ENCODE measurements around the gene HSPA12B. TPM values are rescaled to one million over a fixed set of nuclear protein-coding genes. Genes with fewer than 3 reads are reported as not detected.

The HSPA12B gene
- total RNA-seq, 6 donors from 2014 or later = 18.4 to 53.7 (median 21.5) TPM

GRCh38 chr20:3720068-3720467 lies 12.4 kb upstream of the HSPA12B start:
- Histone ChIP-seq H3K27ac (no peak overlapping the region), H3K36me3 (no peaks in the 10 kb centered on the region), H3K4me1 (no peaks in the 10 kb centered on the region), H3K4me3 (no peak overlapping the region), H3K27me3 (no peaks in the 10 kb centered on the region), H3K9me3 (no peaks in the 10 kb centered on the region)
- TF ChIP-seq POLR2A (IDR thresholded peaks at IDR 0.05) (no peak), CTCF (IDR thresholded peaks at IDR 0.05) (no peak), POLR2AphosphoS5 (IDR thresholded peaks at IDR 0.05) (no peak), EP300 (IDR thresholded peaks at IDR 0.05) (no peak)
- no peak for ATAC-seq (ENCODE audit: low FRiP score in 2 of 2)
- DNase-seq = no peak
- 73 to 74% methylated on average over 2 of the region's 2 CpGs for WGBS, 2 donors

DNA sequence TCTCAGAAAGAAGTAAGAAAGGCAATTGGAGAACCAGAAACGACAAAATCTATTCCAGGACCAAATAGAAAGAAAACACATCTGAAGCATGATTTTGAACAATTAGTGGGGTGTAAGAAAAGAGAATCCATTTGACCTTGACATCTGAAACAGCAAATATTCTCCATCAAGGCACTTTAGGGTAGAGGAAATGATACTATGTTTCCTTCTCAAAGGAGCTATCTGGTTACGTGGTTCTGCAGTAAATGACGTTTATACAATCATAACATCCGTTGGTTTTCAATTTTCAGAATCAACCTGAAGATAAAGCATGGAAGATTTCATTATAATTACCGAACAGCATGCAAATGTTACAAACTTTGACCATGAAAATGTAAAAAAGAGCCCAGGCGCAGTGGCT lies 11.9 kb upstream of the HSPA12B start:
- DNase-seq (no peak), ATAC-seq (ENCODE audit: low FRiP score in 2 of 2) (no peak)
- 63 to 79% methylated on average over 6 of the region's 6 CpGs for WGBS, 2 donors
- TF ChIP-seq EP300 (IDR thresholded peaks at IDR 0.05) (no peak), POLR2A (IDR thresholded peaks at IDR 0.05) (no peak)
- H3K4me1 ChIP-seq = no peaks in the 10 kb centered on the region
- H3K4me3 ChIP-seq = no peak overlapping the region
- H3K36me3 ChIP-seq = no peaks in the 10 kb centered on the region
- no peaks in the 10 kb centered on the region for H3K27me3 ChIP-seq
- H3K9me3 ChIP-seq = no peaks in the 10 kb centered on the region
- no peak overlapping the region for H3K27ac ChIP-seq

DNA sequence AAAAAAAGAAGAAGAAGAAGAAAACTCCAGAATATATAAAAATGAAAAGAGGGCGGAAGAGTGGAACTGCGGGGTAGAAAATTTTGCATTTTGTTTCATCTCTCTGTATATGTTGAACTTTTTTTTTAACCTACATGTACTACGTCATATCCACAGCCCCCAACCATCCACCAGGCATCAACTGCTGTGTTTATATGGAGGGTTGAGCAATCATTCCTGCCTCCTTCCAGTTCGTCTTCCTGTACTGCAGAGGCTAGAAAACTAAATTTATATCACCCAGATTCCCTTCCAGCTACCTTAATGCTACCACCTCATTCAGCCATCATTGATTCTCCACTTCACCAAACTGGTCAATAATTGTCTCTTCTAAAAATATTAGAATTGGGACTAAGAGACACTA lies 10.6 kb upstream of the HSPA12B start:
- Histone ChIP-seq H3K4me3 (no peak overlapping the region), H3K27ac (no peak overlapping the region), H3K9me3 (no peaks in the 10 kb centered on the region), H3K36me3 (no peaks in the 10 kb centered on the region), H3K27me3 (no peaks in the 10 kb centered on the region), H3K4me1 (peaks cover 0 to under 1% (median 0%) of the 10 kb centered on the region in 4 donors)
- ATAC-seq (ENCODE audit: low FRiP score in 2 of 2) (no peak), DNase-seq (no peak)
- TF ChIP-seq CTCF (IDR thresholded peaks at IDR 0.05) = no peak
- TF ChIP-seq EP300 (IDR thresholded peaks at IDR 0.05) = no peak
- no peak for TF ChIP-seq POLR2AphosphoS5 (IDR thresholded peaks at IDR 0.05)
- no peak for TF ChIP-seq POLR2A (IDR thresholded peaks at IDR 0.05)
- 77 to 83% methylated on average over 4 of the region's 4 CpGs for WGBS, 2 donors

GRCh38 chr20:3723284-3723683 lies 9.2 kb upstream of the HSPA12B start:
- no peaks in the 10 kb centered on the region for H3K36me3 ChIP-seq
- DNase-seq = no peak
- TF ChIP-seq EP300 (IDR thresholded peaks at IDR 0.05) = no peak
- TF ChIP-seq CTCF (IDR thresholded peaks at IDR 0.05) = no peak
- no peak for TF ChIP-seq POLR2AphosphoS5 (IDR thresholded peaks at IDR 0.05)
- TF ChIP-seq POLR2A (IDR thresholded peaks at IDR 0.05) = no peak
- H3K4me3 ChIP-seq = no peak overlapping the region
- no peaks in the 10 kb centered on the region for H3K27me3 ChIP-seq
- 86 to 96% methylated on average over 8 of the region's 8 CpGs for WGBS, 2 donors
- H3K4me1 ChIP-seq = peaks cover 0 to 10% (median 5%) of the 10 kb centered on the region in 4 donors
- H3K9me3 ChIP-seq = no peaks in the 10 kb centered on the region
- no peak for ATAC-seq (ENCODE audit: low FRiP score in 2 of 2)
- H3K27ac ChIP-seq = no peak overlapping the region

DNA sequence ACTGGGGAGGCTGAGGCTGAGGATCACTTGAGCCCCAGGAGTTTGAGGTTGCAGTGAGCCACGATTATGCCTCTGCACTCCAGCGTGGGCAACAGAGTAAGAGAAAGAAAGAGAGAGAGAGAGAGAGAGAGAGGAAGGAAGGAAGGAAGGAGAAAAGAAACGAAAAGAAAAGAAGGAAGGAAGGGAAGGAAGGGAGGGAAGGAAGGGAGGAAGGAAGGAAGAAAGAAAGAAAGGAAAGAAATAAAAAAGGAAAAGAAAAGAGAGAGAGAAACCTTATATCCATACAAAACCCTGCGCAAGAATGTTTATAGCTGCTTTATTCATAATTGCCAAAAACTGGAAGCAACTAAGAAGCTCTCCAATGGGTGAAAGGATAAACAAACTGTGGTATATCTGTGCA lies 8.1 kb upstream of the HSPA12B start:
- H3K9me3 ChIP-seq = no peaks in the 10 kb centered on the region
- H3K36me3 ChIP-seq = no peaks in the 10 kb centered on the region
- DNase-seq (no peak), ATAC-seq (ENCODE audit: low FRiP score in 2 of 2) (no peak)
- TF ChIP-seq POLR2AphosphoS5 (IDR thresholded peaks at IDR 0.05) (no peak), CTCF (IDR thresholded peaks at IDR 0.05) (no peak), EP300 (IDR thresholded peaks at IDR 0.05) (no peak), POLR2A (IDR thresholded peaks at IDR 0.05) (no peak)
- H3K27ac ChIP-seq = no peak overlapping the region
- no peak overlapping the region for H3K4me3 ChIP-seq
- H3K4me1 ChIP-seq = peaks cover 4 to 21% (median 10%) of the 10 kb centered on the region in 4 donors
- 62 to 69% methylated on average over 4 of the region's 4 CpGs for WGBS, 2 donors
- no peaks in the 10 kb centered on the region for H3K27me3 ChIP-seq

Data from upper lobe of left lung (tissue), 6 donors.